Uterus (tissue), 2 donors: ENCODE measurements around the gene CNIH2.

Source experiments
- POLR2A ChIP-seq, 2 donors: fragments of 450-650 bp; IDR thresholded peaks; one replicate each; pipeline ENCODE4 v1.6.1; 2016; ENCODE audit warnings: antibody characterized with exemption in 2 of 2, mild to moderate bottlenecking in 1 of 2, moderate library complexity in 1 of 2
- TF ChIP-seq, protein P1 (sequence below), 4 experiments: fragments of 200-600 bp in 2 of 4; fragments of 450-650 bp in 2 of 4; sonication (generic) in 2 of 4; IDR thresholded peaks; one replicate each; pipeline ENCODE4 v1.5.1; 2016 to 2019; ENCODE audit warnings: antibody characterized with exemption in 4 of 4, mild to moderate bottlenecking in 2 of 4, moderate library complexity in 1 of 4

DNA sequence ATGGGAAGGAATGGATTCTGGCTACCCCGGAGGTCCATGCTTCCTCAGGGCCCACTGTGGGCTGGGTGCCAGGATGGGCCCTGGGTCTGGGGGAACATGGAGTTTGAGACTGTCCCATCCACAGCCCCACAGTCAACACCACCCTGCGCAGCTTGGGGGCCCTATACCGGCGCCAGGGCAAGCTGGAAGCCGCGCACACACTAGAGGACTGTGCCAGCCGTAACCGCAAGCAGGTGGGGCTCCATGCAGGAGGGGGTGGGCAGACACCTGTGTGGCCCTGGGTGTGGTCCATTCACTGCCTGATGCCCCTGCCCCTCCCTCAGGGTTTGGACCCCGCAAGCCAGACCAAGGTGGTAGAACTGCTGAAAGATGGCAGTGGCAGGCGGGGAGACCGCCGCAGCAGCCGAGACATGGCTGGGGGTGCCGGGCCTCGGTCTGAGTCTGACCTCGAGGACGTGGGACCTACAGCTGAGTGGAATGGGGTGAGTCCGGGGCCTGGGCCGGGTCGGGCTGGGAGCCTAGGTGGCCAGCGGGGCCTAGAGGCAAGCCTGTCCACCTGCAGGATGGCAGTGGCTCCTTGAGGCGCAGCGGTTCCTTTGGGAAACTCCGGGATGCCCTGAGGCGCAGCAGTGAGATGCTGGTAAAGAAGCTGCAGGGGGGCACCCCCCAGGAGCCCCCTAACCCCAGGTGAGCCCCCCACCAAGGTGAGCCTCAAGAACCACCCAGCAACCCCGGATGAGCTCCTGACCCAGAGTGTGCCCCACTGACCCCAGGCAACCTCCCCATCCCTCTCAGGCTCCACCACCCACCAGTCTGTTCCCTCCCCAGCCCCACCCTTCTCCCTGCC lies 12.2 kb upstream of the CNIH2 start:
- TF ChIP-seq, protein P1, sequence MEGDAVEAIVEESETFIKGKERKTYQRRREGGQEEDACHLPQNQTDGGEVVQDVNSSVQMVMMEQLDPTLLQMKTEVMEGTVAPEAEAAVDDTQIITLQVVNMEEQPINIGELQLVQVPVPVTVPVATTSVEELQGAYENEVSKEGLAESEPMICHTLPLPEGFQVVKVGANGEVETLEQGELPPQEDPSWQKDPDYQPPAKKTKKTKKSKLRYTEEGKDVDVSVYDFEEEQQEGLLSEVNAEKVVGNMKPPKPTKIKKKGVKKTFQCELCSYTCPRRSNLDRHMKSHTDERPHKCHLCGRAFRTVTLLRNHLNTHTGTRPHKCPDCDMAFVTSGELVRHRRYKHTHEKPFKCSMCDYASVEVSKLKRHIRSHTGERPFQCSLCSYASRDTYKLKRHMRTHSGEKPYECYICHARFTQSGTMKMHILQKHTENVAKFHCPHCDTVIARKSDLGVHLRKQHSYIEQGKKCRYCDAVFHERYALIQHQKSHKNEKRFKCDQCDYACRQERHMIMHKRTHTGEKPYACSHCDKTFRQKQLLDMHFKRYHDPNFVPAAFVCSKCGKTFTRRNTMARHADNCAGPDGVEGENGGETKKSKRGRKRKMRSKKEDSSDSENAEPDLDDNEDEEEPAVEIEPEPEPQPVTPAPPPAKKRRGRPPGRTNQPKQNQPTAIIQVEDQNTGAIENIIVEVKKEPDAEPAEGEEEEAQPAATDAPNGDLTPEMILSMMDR (IDR thresholded peaks at IDR 0.05), result no peak
- TF ChIP-seq POLR2A (IDR thresholded peaks at IDR 0.05), result no peak
